ENCODE results near the gene NMT1.

Gene NMT1

GRCh38 chr17:45130681-45131615, 69.8 kb downstream of the NMT1 start:
- Histone ChIP-seq H3K9me3 (ENCODE audit: control insufficient read depth, insufficient read depth, low read length) (no peaks in the 10 kb centered on the region), H3K36me3 (ENCODE audit: control insufficient read depth, insufficient read depth, low read length) (no peaks in the 10 kb centered on the region), H3K27me3 (ENCODE audit: control insufficient read depth, insufficient read depth, low read length) (no peaks in the 10 kb centered on the region; the same call in 1 of the 2 replicates), H3K4me3 (ENCODE audit: low read depth, low read length) (peak overlapping the region; percentile 78), H3K27ac (ENCODE audit: low read depth, low read length) (no peak overlapping the region), H3K4me1 (ENCODE audit: control insufficient read depth, insufficient read depth, low read length) (peaks cover 20% of the 10 kb centered on the region; the same call in 1 of the 2 replicates), H3K9ac (ENCODE audit: low read depth, low read length) (no peak overlapping the region)

- Histone ChIP-seq H3K27ac (ENCODE audit: low read depth, low read length) (peak overlapping the region; percentile 47), H3K9ac (ENCODE audit: low read depth, low read length) (0 out of 2 replicates have a peak overlapping the region, but pooled peaks have one; percentile 11), H3K36me3 (ENCODE audit: control insufficient read depth, insufficient read depth, low read length) (no peaks in the 10 kb centered on the region), H3K27me3 (ENCODE audit: control insufficient read depth, insufficient read depth, low read length) (no peaks in the 10 kb centered on the region; the same call in 1 of the 2 replicates), H3K4me3 (ENCODE audit: low read depth, low read length) (peak overlapping the region; percentile 78), H3K4me1 (ENCODE audit: control insufficient read depth, insufficient read depth, low read length) (peaks cover 21% of the 10 kb centered on the region; the same call in 1 of the 2 replicates), H3K9me3 (ENCODE audit: control insufficient read depth, insufficient read depth, low read length) (no peaks in the 10 kb centered on the region)
Observed at GRCh38 chr17:45131616-45132319, 70.7 kb downstream of the NMT1 start.

- Histone ChIP-seq H3K9ac (ENCODE audit: low read depth, low read length) (peak within 1 kb of the TSS; percentile 38; the same call in 1 of the 2 replicates), H3K27ac (ENCODE audit: low read depth, low read length) (peak within 1 kb of the TSS; percentile 71), H3K4me1 (ENCODE audit: control insufficient read depth, insufficient read depth, low read length) (peaks cover 21% of the 10 kb centered on the region; the same call in 1 of the 2 replicates), H3K36me3 (ENCODE audit: control insufficient read depth, insufficient read depth, low read length) (no peaks in the 10 kb centered on the region), H3K27me3 (ENCODE audit: control insufficient read depth, insufficient read depth, low read length) (no peaks in the 10 kb centered on the region; the same call in 1 of the 2 replicates), H3K9me3 (ENCODE audit: control insufficient read depth, insufficient read depth, low read length) (no peaks in the 10 kb centered on the region), H3K4me3 (ENCODE audit: low read depth, low read length) (peak within 1 kb of the TSS; percentile 78)
Observed at GRCh38 chr17:45132320-45132571, 71.1 kb downstream of the NMT1 start, which contains the start of gene PLCD3. Gene PLCD3, minus strand, starts transcription at chr17:45132515. Its CDS starts 105 bp downstream, at chr17:45132410.

- Histone ChIP-seq H3K9ac (ENCODE audit: low read depth, low read length) (peak overlapping the region; percentile 38; the same call in 1 of the 2 replicates), H3K27ac (ENCODE audit: low read depth, low read length) (peak overlapping the region; percentile 71), H3K4me3 (ENCODE audit: low read depth, low read length) (peak overlapping the region; percentile 76), H3K27me3 (ENCODE audit: control insufficient read depth, insufficient read depth, low read length) (no peaks in the 10 kb centered on the region; the same call in 1 of the 2 replicates), H3K4me1 (ENCODE audit: control insufficient read depth, insufficient read depth, low read length) (peaks cover 16% of the 10 kb centered on the region; the same call in 1 of the 2 replicates), H3K9me3 (ENCODE audit: control insufficient read depth, insufficient read depth, low read length) (no peaks in the 10 kb centered on the region), H3K36me3 (ENCODE audit: control insufficient read depth, insufficient read depth, low read length) (0 out of 2 replicates have a peak, but pooled peaks cover 2% of the 10 kb centered on the region)
Observed at GRCh38 chr17:45132572-45133463, 71.7 kb downstream of the NMT1 start.

GRCh38 chr17:45135192-45135977, 74.3 kb downstream of the NMT1 start, which contains the start of gene ACBD4:
Gene ACBD4, plus strand, starts transcription at chr17:45135687. Its CDS starts 458 bp downstream, at chr17:45136145.
- H3K4me1 ChIP-seq (ENCODE audit: control insufficient read depth, insufficient read depth, low read length): peaks cover 5% of the 10 kb centered on the region; the same call in 1 of the 2 replicates
- H3K4me3 ChIP-seq (ENCODE audit: low read depth, low read length): peak within 1 kb of the TSS; percentile 58
- no peaks in the 10 kb centered on the region; the same call in 1 of the 2 replicates for H3K27me3 ChIP-seq (ENCODE audit: control insufficient read depth, insufficient read depth, low read length)
- H3K36me3 ChIP-seq (ENCODE audit: control insufficient read depth, insufficient read depth, low read length): 0 out of 2 replicates have a peak, but pooled peaks cover 3% of the 10 kb centered on the region
- no peaks in the 10 kb centered on the region for H3K9me3 ChIP-seq (ENCODE audit: control insufficient read depth, insufficient read depth, low read length)
- H3K9ac ChIP-seq (ENCODE audit: low read depth, low read length): no peak within 1 kb of the TSS
- H3K27ac ChIP-seq (ENCODE audit: low read depth, low read length): no peak within 1 kb of the TSS

DNA sequence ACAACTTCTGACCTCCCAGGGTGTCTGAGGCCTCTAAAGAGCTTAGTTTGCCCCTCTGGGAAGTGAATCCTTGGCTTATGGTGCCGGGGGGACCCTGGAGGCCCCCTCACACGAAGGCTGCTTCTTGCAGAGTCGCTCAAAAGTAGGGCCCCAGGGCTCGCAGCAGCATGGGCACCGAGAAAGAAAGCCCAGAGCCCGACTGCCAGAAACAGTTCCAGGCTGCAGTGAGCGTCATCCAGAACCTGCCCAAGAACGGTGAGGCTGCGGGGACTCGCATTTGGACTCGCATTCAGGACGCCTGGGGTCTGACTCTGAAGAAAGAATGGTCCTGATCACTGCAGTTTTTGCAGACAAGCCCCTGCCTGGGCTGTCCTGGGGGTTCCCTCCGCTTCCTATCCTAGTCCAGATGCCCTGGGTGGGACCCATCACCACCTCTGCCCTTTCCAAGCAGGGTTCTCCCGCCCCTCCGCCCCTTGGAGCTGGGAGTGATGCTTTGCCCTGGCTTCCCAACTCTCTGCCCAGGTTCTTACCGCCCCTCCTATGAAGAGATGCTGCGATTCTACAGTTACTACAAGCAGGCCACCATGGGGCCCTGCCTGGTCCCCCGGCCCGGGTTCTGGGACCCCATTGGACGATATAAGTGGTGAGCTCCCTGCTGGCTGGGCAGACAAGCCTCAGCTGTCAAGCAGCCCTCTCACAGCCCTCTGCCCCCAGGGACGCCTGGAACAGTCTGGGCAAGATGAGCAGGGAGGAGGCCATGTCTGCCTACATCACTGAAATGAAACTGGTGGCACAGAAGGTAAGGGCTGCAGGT, 75.1 kb downstream of the NMT1 start:
- Histone ChIP-seq H3K27ac (ENCODE audit: low read depth, low read length) (no peak overlapping the region), H3K9me3 (ENCODE audit: control insufficient read depth, insufficient read depth, low read length) (no peaks in the 10 kb centered on the region), H3K4me1 (ENCODE audit: control insufficient read depth, insufficient read depth, low read length) (peaks cover 5% of the 10 kb centered on the region; the same call in 1 of the 2 replicates)

GRCh38 chr17:45136846-45137560, 75.9 kb downstream of the NMT1 start:
- Histone ChIP-seq H3K9me3 (ENCODE audit: control insufficient read depth, insufficient read depth, low read length) (no peaks in the 10 kb centered on the region), H3K36me3 (ENCODE audit: control insufficient read depth, insufficient read depth, low read length) (0 out of 2 replicates have a peak, but pooled peaks cover 3% of the 10 kb centered on the region), H3K9ac (ENCODE audit: low read depth, low read length) (no peak overlapping the region), H3K4me1 (ENCODE audit: control insufficient read depth, insufficient read depth, low read length) (0 out of 2 replicates have a peak, but pooled peaks cover 5% of the 10 kb centered on the region), H3K4me3 (ENCODE audit: low read depth, low read length) (no peak overlapping the region), H3K27ac (ENCODE audit: low read depth, low read length) (no peak overlapping the region), H3K27me3 (ENCODE audit: control insufficient read depth, insufficient read depth, low read length) (no peaks in the 10 kb centered on the region)

More for the DNA sequence above, 75.1 kb downstream of the NMT1 start:
- Histone ChIP-seq H3K36me3 (ENCODE audit: control insufficient read depth, insufficient read depth, low read length) (0 out of 2 replicates have a peak, but pooled peaks cover 3% of the 10 kb centered on the region), H3K9ac (ENCODE audit: low read depth, low read length) (no peak overlapping the region), H3K4me3 (ENCODE audit: low read depth, low read length) (peak overlapping the region; percentile 58), H3K27me3 (ENCODE audit: control insufficient read depth, insufficient read depth, low read length) (no peaks in the 10 kb centered on the region; the same call in 1 of the 2 replicates)

- no peaks in the 10 kb centered on the region for H3K9me3 ChIP-seq (ENCODE audit: control insufficient read depth, insufficient read depth, low read length)
- no peak overlapping the region for H3K4me3 ChIP-seq (ENCODE audit: low read depth, low read length)
- no peaks in the 10 kb centered on the region for H3K27me3 ChIP-seq (ENCODE audit: control insufficient read depth, insufficient read depth, low read length)
- no peak overlapping the region for H3K27ac ChIP-seq (ENCODE audit: low read depth, low read length)
- H3K36me3 ChIP-seq (ENCODE audit: control insufficient read depth, insufficient read depth, low read length): 0 out of 2 replicates have a peak, but pooled peaks cover 3% of the 10 kb centered on the region
- peaks cover 5% of the 10 kb centered on the region; the same call in 1 of the 2 replicates for H3K4me1 ChIP-seq (ENCODE audit: control insufficient read depth, insufficient read depth, low read length)
- no peak overlapping the region for H3K9ac ChIP-seq (ENCODE audit: low read depth, low read length)
Observed at GRCh38 chr17:45137561-45138305, 76.6 kb downstream of the NMT1 start.
